Prostate gland (tissue), 2 donors: ENCODE data around the gene STRAP. TPM values are rescaled to one million over a fixed set of nuclear protein-coding genes. Genes with fewer than 3 reads are reported as not detected.

Experiments
- DNase-seq: peaks from one replicate; pipeline ENCODE4 v3.0.0-alpha.2; 2019; ENCODE audit warnings: low spot score
- H3K27ac ChIP-seq, 2 donors: fragments of 200-600 bp; sonication (generic); 2 replicates each; pipeline ENCODE4 v1.5.1; 2017 to 2019
- H3K27me3 ChIP-seq: fragments of 200-600 bp; sonication (generic); replicated peaks from 2 replicates; pipeline ENCODE4 v1.5.1; 2019; ENCODE audit not compliant: insufficient read depth
- H3K36me3 ChIP-seq, 2 donors: fragments of 200-600 bp; sonication (generic); 1 replicate in 1 of 2; 2 replicates in 1 of 2; pipeline versions ENCODE4 v1.5.1 to v1.8.1; 2017 to 2019
- H3K4me1 ChIP-seq: fragments of 200-600 bp; sonication (generic); replicated peaks from 2 replicates; pipeline ENCODE4 v1.5.1; 2019
- H3K4me3 ChIP-seq, 2 donors: fragments of 200-600 bp; sonication (generic); 2 replicates each; pipeline ENCODE4 v1.5.1; 2017 to 2019
- H3K9me3 ChIP-seq: fragments of 200-600 bp; sonication (generic); 2 replicates; pipeline ENCODE4 v1.5.1; 2017
- CTCF ChIP-seq, 4 experiments: fragments of 200-600 bp in 2 of 4; fragments of 450-650 bp in 2 of 4; sonication (generic) in 2 of 4; IDR thresholded peaks; 1 replicate in 3 of 4; 2 replicates in 1 of 4; pipeline ENCODE4 v1.5.1; 2016 to 2019; ENCODE audit warnings: antibody characterized with exemption in 4 of 4, mild to moderate bottlenecking in 2 of 4, moderate library complexity in 2 of 4
- POLR2A ChIP-seq: fragments of 450-650 bp; IDR thresholded peaks from one replicate; pipeline ENCODE4 v1.6.1; 2016; ENCODE audit warnings: antibody characterized with exemption, mild to moderate bottlenecking
- POLR2AphosphoS5 ChIP-seq: sonication (generic); formaldehyde crosslinking; IDR thresholded peaks from one replicate; pipeline ENCODE4 v1.6.1; 2017; ENCODE audit warnings: antibody characterized with exemption
- WGBS: methylation state at CpG from one replicate; pipeline ENCODE4 v1.1.5; 2018; 5-methylcytosine and 5-hydroxymethylcytosine counted together
- intact Hi-C: fragments of 100-400 bp; cut with DNase I; formaldehyde crosslinking; loops from one replicate; pipeline ENCODE4 v1.14.2; 2022
- total RNA-seq, 2 donors: library from RNA; depleted of rRNA; stranded (reverse); fragments of >200 nt; gene quantifications; one replicate each; pipeline ENCODE4 v1.1.0, GENCODE V29; 2016

Gene STRAP
- total RNA-seq, 2 donors from 2014 or later, result 58.4 to 74.2 TPM

DNA sequence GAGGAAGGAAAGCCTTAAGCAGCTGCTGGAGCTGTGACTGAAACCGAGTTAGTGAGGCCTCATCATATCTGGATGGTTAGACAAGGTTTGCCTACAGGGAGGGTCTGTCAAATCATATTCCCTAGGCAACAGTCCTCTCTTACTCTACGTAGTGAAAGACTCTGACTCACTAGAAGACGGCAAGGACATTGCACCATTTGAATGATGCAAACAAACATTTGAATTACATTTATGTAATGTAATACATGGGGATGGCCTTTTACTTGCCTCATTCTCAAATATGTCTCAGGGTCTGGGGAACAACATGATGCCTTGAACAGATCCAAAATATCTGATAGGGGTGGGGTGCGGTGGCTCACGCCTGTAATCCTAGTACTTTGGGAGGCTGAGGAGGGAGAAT lies 29.8 kb upstream of the STRAP start:
- 93% methylated on average over 5 of the region's 5 CpGs for WGBS
- TF ChIP-seq POLR2A (no peak), CTCF (IDR thresholded peaks at IDR 0.05) (no peak), POLR2AphosphoS5 (no peak)

DNA sequence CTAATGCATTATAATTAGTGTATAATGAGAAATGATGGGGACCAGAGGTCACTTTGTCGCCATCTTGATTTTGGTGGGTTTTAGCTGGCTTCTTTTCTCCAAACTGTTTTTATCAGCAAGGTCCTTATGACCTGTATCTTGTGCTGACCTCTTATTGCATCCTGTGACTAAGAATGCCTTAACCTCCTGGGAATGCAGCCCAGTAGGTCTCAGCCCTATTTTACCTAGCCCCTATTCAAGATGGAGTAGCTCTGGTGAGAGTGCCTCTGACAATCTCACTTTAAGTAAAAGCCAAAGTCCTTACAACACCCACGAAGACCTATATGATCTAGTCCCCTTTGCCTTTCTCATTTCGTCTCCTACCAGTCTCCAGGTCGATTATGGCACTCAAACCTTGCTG lies 28.3 kb upstream of the STRAP start:
- intact Hi-C loops, result no loop called here
- no peaks in the 10 kb centered on the region for H3K36me3 ChIP-seq
- no peak overlapping the region for H3K4me3 ChIP-seq
- DNase-seq, result no peak
- TF ChIP-seq CTCF (IDR thresholded peaks at IDR 0.05) (no peak), POLR2A (no peak), POLR2AphosphoS5 (no peak)
- no peaks in the 10 kb centered on the region for H3K9me3 ChIP-seq
- H3K27me3 ChIP-seq, result no peaks in the 10 kb centered on the region
- H3K27ac ChIP-seq, result no peak overlapping the region
- WGBS, result 90% methylated on average over 4 of the region's 4 CpGs
- no peaks in the 10 kb centered on the region for H3K4me1 ChIP-seq

More for the DNA sequence above, 29.8 kb upstream of the STRAP start:
- no peaks in the 10 kb centered on the region for H3K27me3 ChIP-seq
- H3K9me3 ChIP-seq, result no peaks in the 10 kb centered on the region
- no peak for DNase-seq
- H3K4me3 ChIP-seq, result no peak overlapping the region
- intact Hi-C loops, result no loop called here
- no peak overlapping the region for H3K27ac ChIP-seq
- no peaks in the 10 kb centered on the region for H3K36me3 ChIP-seq
- H3K4me1 ChIP-seq, result no peaks in the 10 kb centered on the region

- WGBS, result 91% methylated on average over 1 of the region's 1 CpG
- no peaks in the 10 kb centered on the region for H3K4me1 ChIP-seq
- TF ChIP-seq POLR2AphosphoS5 (no peak), CTCF (IDR thresholded peaks at IDR 0.05) (no peak), POLR2A (no peak)
- H3K9me3 ChIP-seq, result no peaks in the 10 kb centered on the region
- H3K36me3 ChIP-seq, result no peaks in the 10 kb centered on the region
- no peak for DNase-seq
- no peak overlapping the region for H3K4me3 ChIP-seq
- H3K27me3 ChIP-seq, result no peaks in the 10 kb centered on the region
- intact Hi-C loops, result loop anchor here (5.0 kb wide), 1 partner anchor 578 kb away; no protein-coding TSS in a partner anchor
- H3K27ac ChIP-seq, result no peak overlapping the region
Measured at GRCh38 chr12:15854916-15855315, 27.3 kb upstream of the STRAP start.

DNA sequence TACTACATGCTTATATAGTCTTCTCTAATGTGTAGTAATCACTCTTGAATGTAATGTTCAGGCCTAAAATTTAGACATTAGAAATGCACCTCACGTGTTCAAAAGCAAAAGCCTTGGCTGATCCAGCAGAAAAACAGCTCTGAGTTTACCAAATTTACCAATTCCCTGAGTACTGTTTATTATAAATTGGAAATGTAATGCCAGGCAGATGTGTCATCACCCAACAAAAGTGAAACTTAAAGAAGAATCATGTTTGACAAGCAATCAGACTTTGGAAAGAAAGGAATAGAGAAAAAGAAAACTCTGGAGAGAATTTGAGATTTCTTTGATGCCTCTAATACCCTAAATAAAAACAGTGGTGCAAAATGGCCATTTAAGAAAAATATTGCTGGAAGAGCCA lies 26.5 kb upstream of the STRAP start:
- 80% methylated on average over 1 of the region's 1 CpG for WGBS
- H3K4me1 ChIP-seq, result no peaks in the 10 kb centered on the region
- no peak overlapping the region for H3K27ac ChIP-seq
- no peaks in the 10 kb centered on the region for H3K27me3 ChIP-seq
- intact Hi-C loops, result loop anchor here (1.0 to 5.0 kb wide), 2 partner anchors 265 to 578 kb away; no protein-coding TSS in a partner anchor
- H3K4me3 ChIP-seq, result no peak overlapping the region
- no peaks in the 10 kb centered on the region for H3K36me3 ChIP-seq
- TF ChIP-seq POLR2A (no peak), CTCF (IDR thresholded peaks at IDR 0.05) (no peak), POLR2AphosphoS5 (no peak)
- no peak for DNase-seq
- no peaks in the 10 kb centered on the region for H3K9me3 ChIP-seq
